Neural progenitor cell (in vitro differentiated cells): Measurements from ENCODE around the gene PIGT. TPM values are rescaled to one million over a fixed set of nuclear protein-coding genes. Genes with fewer than 3 reads are reported as not detected.

ENCODE experiments used
- DNase-seq: peaks from one replicate; pipeline ENCODE4 v3.0.0-alpha.2; 2016; ENCODE audit warnings: low spot score
- H2AFZ ChIP-seq: fragments of 200-600 bp; sonication (generic); replicated peaks from 2 replicates; pipeline ENCODE4 v1.6.1; 2016; ENCODE audit warnings: antibody characterized with exemption
- H3F3A ChIP-seq: fragments of 200-600 bp; sonication (generic); 2 replicates; pipeline ENCODE4 v1.6.1; 2016; ENCODE audit warnings: antibody characterized with exemption, low read depth
- H3K27ac ChIP-seq: fragments of 200-600 bp; sonication (generic); 2 replicates; pipeline ENCODE4 v1.5.1; 2016; ENCODE audit warnings: mild to moderate bottlenecking
- H3K27me3 ChIP-seq: fragments of 200-600 bp; sonication (generic); 2 replicates; pipeline ENCODE4 v1.6.1; 2016; ENCODE audit warnings: mild to moderate bottlenecking, moderate library complexity
- H3K36me3 ChIP-seq: fragments of 200-600 bp; sonication (generic); 2 replicates; pipeline ENCODE4 v1.5.1; 2016
- H3K4me1 ChIP-seq: fragments of 200-600 bp; sonication (generic); 2 replicates; pipeline ENCODE4 v1.6.1; 2016; ENCODE audit warnings: mixed run types
- H3K4me2 ChIP-seq: fragments of 200-600 bp; sonication (generic); 2 replicates; pipeline ENCODE4 v1.6.1; 2016
- H3K4me3 ChIP-seq: fragments of 200-600 bp; sonication (generic); 2 replicates; pipeline ENCODE4 v1.5.1; 2016
- H3K79me2 ChIP-seq: fragments of 200-600 bp; sonication (generic); 2 replicates; pipeline ENCODE4 v1.6.1; 2016; ENCODE audit warnings: low read depth
- H3K9ac ChIP-seq: fragments of 200-600 bp; sonication (generic); 2 replicates; pipeline ENCODE4 v1.6.1; 2016
- H3K9me3 ChIP-seq: fragments of 200-600 bp; sonication (generic); 2 replicates; pipeline ENCODE4 v1.5.1; 2016; ENCODE audit warnings: low read depth
- H4K20me1 ChIP-seq: fragments of 200-600 bp; sonication (generic); 2 replicates; pipeline ENCODE4 v1.6.1; 2016; ENCODE audit warnings: low read depth
- H3K27ac Mint-ChIP-seq: 3 replicates; pipeline ENCODE4 v1.8.0; 2021; ENCODE audit warnings: mixed read lengths
- H3K27me3 Mint-ChIP-seq: 2 replicates; pipeline ENCODE4 v1.8.0; 2022; ENCODE audit warnings: low read depth, mild to moderate bottlenecking, inconsistent platforms, moderate library complexity, mixed read lengths; ENCODE audit not compliant: insufficient read depth
- H3K36me3 Mint-ChIP-seq: 3 replicates; pipeline ENCODE4 v1.8.0; 2021; ENCODE audit warnings: mixed read lengths
- H3K4me1 Mint-ChIP-seq: 3 replicates; pipeline ENCODE4 v1.8.0; 2021; ENCODE audit warnings: mixed read lengths
- H3K4me3 Mint-ChIP-seq: 3 replicates; pipeline ENCODE4 v1.8.0; 2021; ENCODE audit warnings: mild to moderate bottlenecking, moderate library complexity, mixed read lengths
- H3K9me3 Mint-ChIP-seq: 3 replicates; pipeline ENCODE4 v1.8.0; 2020; ENCODE audit warnings: mixed read lengths
- EZH2 ChIP-seq: fragments of 200-600 bp; sonication (generic); IDR thresholded peaks from 2 replicates; pipeline ENCODE4 v1.6.1; 2017; ENCODE audit warnings: antibody characterized with exemption, mild to moderate bottlenecking, moderate library complexity
- EZH2phosphoT487 ChIP-seq: fragments of 200-600 bp; sonication (generic); IDR thresholded peaks from 2 replicates; pipeline ENCODE4 v1.6.1; 2017; ENCODE audit warnings: antibody characterized with exemption
- total RNA-seq: library from RNA; depleted of rRNA; stranded (reverse); fragments of >200 nt; gene quantifications from 2 replicates; pipeline ENCODE4 v1.2.3, GENCODE V29; 2015; ENCODE audit warnings: low replicate concordance
- TF ChIP-seq, protein P1 (sequence below): fragments of 200-600 bp; sonication (generic); IDR thresholded peaks from 2 replicates; pipeline ENCODE4 v1.5.1; 2017; ENCODE audit warnings: antibody characterized with exemption, mild to moderate bottlenecking

The PIGT gene
- total RNA-seq, 1 donor from 2014 or later, result 24.5 TPM

DNA sequence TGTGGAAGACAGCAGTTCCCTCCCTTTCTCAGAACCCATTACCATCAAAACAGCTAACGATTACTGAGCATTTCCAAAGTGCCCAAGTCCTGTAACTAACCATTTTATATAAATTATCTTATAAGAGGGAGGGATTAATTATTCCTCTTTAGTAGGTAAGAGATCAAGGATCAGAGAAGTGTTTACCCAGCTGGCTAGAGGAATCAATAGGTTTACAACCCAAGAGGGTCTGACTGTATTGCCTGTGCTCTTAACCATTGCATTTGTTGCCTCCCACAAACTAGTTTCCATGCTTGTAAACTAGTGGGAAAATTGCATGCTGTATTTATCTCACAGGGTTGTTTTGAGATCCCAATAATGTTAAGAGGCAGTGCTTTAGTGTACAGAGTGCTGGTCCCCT, 11.5 kb upstream of the PIGT start:
- peaks cover 11% of the 10 kb centered on the region for H3K4me1 Mint-ChIP-seq
- Histone ChIP-seq H3K36me3 (no peaks in the 10 kb centered on the region), H4K20me1 (no peaks in the 10 kb centered on the region), H3K79me2 (no peaks in the 10 kb centered on the region), H3K27ac (no peak overlapping the region), H2AFZ (no peak overlapping the region), H3K27me3 (peaks cover 56% of the 10 kb centered on the region), H3K4me1 (no peaks in the 10 kb centered on the region), H3F3A (peaks cover 8% of the 10 kb centered on the region), H3K4me3 (no peak overlapping the region), H3K9ac (no peak overlapping the region), H3K9me3 (no peaks in the 10 kb centered on the region), H3K4me2 (no peak overlapping the region)
- DNase-seq, result no peak
- TF ChIP-seq EZH2phosphoT487 (no peak), EZH2 (no peak)
- TF ChIP-seq, protein P1, sequence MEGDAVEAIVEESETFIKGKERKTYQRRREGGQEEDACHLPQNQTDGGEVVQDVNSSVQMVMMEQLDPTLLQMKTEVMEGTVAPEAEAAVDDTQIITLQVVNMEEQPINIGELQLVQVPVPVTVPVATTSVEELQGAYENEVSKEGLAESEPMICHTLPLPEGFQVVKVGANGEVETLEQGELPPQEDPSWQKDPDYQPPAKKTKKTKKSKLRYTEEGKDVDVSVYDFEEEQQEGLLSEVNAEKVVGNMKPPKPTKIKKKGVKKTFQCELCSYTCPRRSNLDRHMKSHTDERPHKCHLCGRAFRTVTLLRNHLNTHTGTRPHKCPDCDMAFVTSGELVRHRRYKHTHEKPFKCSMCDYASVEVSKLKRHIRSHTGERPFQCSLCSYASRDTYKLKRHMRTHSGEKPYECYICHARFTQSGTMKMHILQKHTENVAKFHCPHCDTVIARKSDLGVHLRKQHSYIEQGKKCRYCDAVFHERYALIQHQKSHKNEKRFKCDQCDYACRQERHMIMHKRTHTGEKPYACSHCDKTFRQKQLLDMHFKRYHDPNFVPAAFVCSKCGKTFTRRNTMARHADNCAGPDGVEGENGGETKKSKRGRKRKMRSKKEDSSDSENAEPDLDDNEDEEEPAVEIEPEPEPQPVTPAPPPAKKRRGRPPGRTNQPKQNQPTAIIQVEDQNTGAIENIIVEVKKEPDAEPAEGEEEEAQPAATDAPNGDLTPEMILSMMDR, result no peak
- H3K4me3 Mint-ChIP-seq, result peak overlapping the region; percentile 75
- no peak overlapping the region for H3K27ac Mint-ChIP-seq
- H3K9me3 Mint-ChIP-seq, result peaks cover 25% of the 10 kb centered on the region
- peaks cover 10% of the 10 kb centered on the region for H3K27me3 Mint-ChIP-seq
- peaks cover 17% of the 10 kb centered on the region for H3K36me3 Mint-ChIP-seq

DNA sequence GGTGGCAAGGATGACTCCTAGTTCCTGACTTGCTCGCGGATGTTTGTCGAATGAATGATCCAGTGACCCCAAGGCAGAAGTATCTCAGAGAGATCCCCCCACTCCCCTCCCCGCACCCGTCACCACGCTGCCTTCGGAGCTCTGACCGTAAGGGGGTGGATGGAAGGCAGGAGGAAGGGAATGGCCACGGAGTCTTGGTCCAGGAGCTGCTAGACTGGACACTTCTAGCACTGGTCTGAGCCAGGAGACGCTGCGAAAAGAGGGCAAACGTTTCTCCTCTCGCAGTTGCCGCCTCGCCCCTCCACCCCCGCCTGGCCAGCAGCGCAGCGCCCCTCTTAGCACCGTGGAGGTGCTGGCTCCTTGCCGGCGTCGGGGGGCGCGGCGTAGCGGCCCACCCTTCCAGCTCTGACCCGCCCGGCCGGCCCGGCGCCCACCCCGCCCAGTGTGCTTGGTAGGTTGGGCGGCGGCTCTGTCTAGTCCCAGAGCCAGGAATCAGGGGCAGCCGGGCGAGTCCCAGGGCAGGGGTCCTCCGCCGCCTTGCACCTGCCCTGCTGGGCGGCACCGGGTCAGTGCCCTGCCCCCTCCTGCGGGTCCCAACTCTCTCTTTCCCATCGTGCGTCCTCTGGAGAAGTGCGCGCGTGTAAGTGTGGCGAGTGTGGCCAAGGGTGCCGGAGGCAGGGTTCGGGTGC, 10.2 kb upstream of the PIGT start:
- no peak overlapping the region for H3K9ac ChIP-seq
- no peak overlapping the region for H3K27ac ChIP-seq
- peak; percentile 58 for DNase-seq

DNA sequence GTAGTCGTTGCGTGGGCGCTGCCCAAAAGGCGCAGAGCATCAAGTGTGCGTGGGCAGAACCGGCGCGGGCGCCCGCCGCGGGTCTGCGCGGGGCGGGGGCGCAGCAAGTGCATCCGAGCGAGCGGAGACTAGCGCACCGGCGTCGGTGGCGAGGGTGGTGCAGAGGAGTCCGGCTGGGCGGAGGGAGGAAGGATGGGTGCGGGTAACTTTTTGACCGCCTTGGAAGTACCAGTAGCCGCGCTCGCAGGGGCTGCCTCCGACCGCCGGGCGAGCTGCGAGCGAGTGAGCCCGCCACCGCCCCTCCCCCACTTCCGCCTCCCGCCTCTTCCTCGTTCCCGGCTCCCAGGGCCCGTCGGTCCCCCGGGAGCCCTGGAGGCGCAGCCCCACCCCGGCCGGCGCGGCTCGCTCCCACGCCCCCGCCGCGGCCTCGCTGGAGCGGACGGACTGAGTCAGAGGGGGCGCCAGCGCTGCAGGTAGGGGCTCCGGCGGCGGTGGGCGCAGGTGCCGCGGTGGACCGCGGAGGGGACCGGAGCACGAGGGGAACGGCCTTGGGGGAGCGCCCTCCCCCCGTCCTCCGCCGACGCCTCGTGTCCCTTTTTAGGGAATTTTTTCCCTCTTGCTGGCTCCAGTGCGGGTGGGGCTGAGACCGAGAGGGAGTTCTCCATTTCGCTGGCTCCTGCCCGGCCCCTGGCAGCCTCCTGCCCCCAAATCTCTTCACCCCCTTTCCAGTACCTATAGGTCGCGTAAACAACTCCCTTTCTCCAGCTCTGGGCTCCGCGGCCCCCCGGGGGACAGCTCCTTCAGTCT, 9.5 kb upstream of the PIGT start:
- Mint-ChIP-seq H3K27ac (no peak overlapping the region), H3K9me3 (peaks cover 8% of the 10 kb centered on the region)
- H3K27ac ChIP-seq, result no peak overlapping the region

More for the DNA sequence above, 10.2 kb upstream of the PIGT start:
- no peaks in the 10 kb centered on the region for H3K9me3 ChIP-seq
- TF ChIP-seq, protein P1, result peak; percentile 11
- no peak for TF ChIP-seq EZH2
- TF ChIP-seq EZH2phosphoT487, result peak; percentile 63
- no peaks in the 10 kb centered on the region for H4K20me1 ChIP-seq
- H3K4me1 Mint-ChIP-seq, result peaks cover 11% of the 10 kb centered on the region
- peaks cover 10% of the 10 kb centered on the region for H3K27me3 Mint-ChIP-seq
- H3K79me2 ChIP-seq, result no peaks in the 10 kb centered on the region
- peak overlapping the region; percentile 66 for H2AFZ ChIP-seq
- peaks cover 56% of the 10 kb centered on the region for H3K27me3 ChIP-seq
- peak overlapping the region; percentile 84 for H3K4me3 Mint-ChIP-seq
- peak overlapping the region; percentile 88 for H3K4me2 ChIP-seq
- H3K9me3 Mint-ChIP-seq, result peaks cover 13% of the 10 kb centered on the region
- H3K36me3 Mint-ChIP-seq, result peaks cover 12% of the 10 kb centered on the region
- no peaks in the 10 kb centered on the region for H3K4me1 ChIP-seq
- peak overlapping the region; percentile 53 for H3K27ac Mint-ChIP-seq
- no peaks in the 10 kb centered on the region for H3K36me3 ChIP-seq
- H3K4me3 ChIP-seq, result peak overlapping the region; percentile 70
- H3F3A ChIP-seq, result peaks cover 8% of the 10 kb centered on the region

More for the DNA sequence above, 9.5 kb upstream of the PIGT start:
- Histone ChIP-seq H3K36me3 (no peaks in the 10 kb centered on the region), H4K20me1 (no peaks in the 10 kb centered on the region), H3K27me3 (peaks cover 56% of the 10 kb centered on the region), H3K9ac (peak overlapping the region; percentile 6), H3F3A (peaks cover 8% of the 10 kb centered on the region), H3K4me1 (no peaks in the 10 kb centered on the region), H3K4me2 (peak overlapping the region; percentile 88), H3K4me3 (peak overlapping the region; percentile 70), H3K9me3 (no peaks in the 10 kb centered on the region), H2AFZ (peak overlapping the region; percentile 66), H3K79me2 (no peaks in the 10 kb centered on the region)
- H3K4me1 Mint-ChIP-seq, result peaks cover 11% of the 10 kb centered on the region
- peak; percentile 79 for DNase-seq
- TF ChIP-seq EZH2phosphoT487 (peak; percentile 20), EZH2 (peak; percentile 86)
- TF ChIP-seq, protein P1, result no peak
- peaks cover 15% of the 10 kb centered on the region for H3K36me3 Mint-ChIP-seq
- H3K4me3 Mint-ChIP-seq, result peak overlapping the region; percentile 88
- peaks cover 10% of the 10 kb centered on the region for H3K27me3 Mint-ChIP-seq
